Right lobe of liver (tissue), 6 donors: ENCODE measurements around the gene SECISBP2. TPM values are rescaled to one million over a fixed set of nuclear protein-coding genes. Genes with fewer than 3 reads are reported as not detected.
"Not testable (repeated sequence)": the region's sequence is repeated elsewhere in the genome, so short reads cannot be mapped to it uniquely, and the experiment has no call there.

Source experiments
- ATAC-seq, 4 donors: fragments of 200-7000 bp; cut with Tn5 transposase; one replicate each; pipeline ENCODE4 v1.9.1; 2020; ENCODE audit warnings: mild to moderate bottlenecking in 4 of 4, moderate library complexity in 4 of 4
- DNase-seq, 3 donors: peaks; one replicate each; pipeline ENCODE4 v3.0.0-alpha.2; 2020
- H3K27ac ChIP-seq, 3 donors: fragments of 200-600 bp; one replicate each; pipeline ENCODE4 v1.8.0; 2022
- H3K27me3 ChIP-seq, 2 donors: fragments of 200-600 bp; one replicate each; pipeline ENCODE4 v1.8.0; 2022
- H3K36me3 ChIP-seq, 4 donors: fragments of 200-600 bp; sonication (generic) in 1 of 4; one replicate each; pipeline versions ENCODE4 v1.5.1 to v1.8.0; 2017 to 2022; ENCODE audit warnings: control low read depth in 1 of 4
- H3K4me1 ChIP-seq, 4 donors: fragments of 200-600 bp; sonication (generic) in 1 of 4; one replicate each; pipeline versions ENCODE4 v1.5.1 to v1.8.0; 2017 to 2022; ENCODE audit warnings: control low read depth in 1 of 4
- H3K4me3 ChIP-seq, 3 donors: fragments of 200-600 bp; one replicate each; pipeline ENCODE4 v1.8.0; 2022
- H3K9me3 ChIP-seq, 4 donors: fragments of 200-600 bp; sonication (generic) in 1 of 4; one replicate each; pipeline versions ENCODE4 v1.5.1 to v1.8.0; 2017 to 2022; ENCODE audit warnings: control low read depth in 1 of 4
- CTCF ChIP-seq, 4 donors: fragments of 200-600 bp in 3 of 4; fragments of 450-650 bp in 1 of 4; IDR thresholded peaks; one replicate each; pipeline versions ENCODE4 v1.5.1 to v1.8.0; 2016 to 2022; ENCODE audit warnings: antibody characterized with exemption in 4 of 4, mild to moderate bottlenecking in 2 of 4
- POLR2A ChIP-seq: fragments of 450-650 bp; IDR thresholded peaks from one replicate; pipeline ENCODE4 v1.6.1; 2017; ENCODE audit warnings: antibody characterized with exemption, mild to moderate bottlenecking
- WGBS: methylation state at CpG from one replicate; pipeline ENCODE4 v1.1.6; 2018; ENCODE audit warnings: low coverage, low lambda C conversion rate; ENCODE audit not compliant: insufficient coverage; ENCODE audit errors: missing lambda C conversion rate; 5-methylcytosine and 5-hydroxymethylcytosine counted together
- intact Hi-C, 2 donors: fragments of 100-400 bp; cut with DNase I; formaldehyde crosslinking; loops; one replicate each; pipeline versions ENCODE4 v1.11.2 to v1.14.1; 2022
- total RNA-seq, 6 experiments: library from RNA; depleted of rRNA in 2 of 6; stranded (reverse); fragments of >200 nt in 2 of 6; fragmentation: NEBNext Ultra II Directional in 3 of 6; extraction: Animal tissue kit (Norgen Biotek cat#: 25700) in 3 of 6; gene quantifications; one replicate each; pipeline versions ENCODE4 v1.1.0 to v1.2.4, GENCODE V29; 2016 to 2023
- donor health status: DM: no; HTN: yes; CAD: no.
- donor health status: DM: no; HTN: no; CAD: no.
- donor health status: DM: no; HTN: no; CAD: no.
- donor health status: DM: no; HTN: yes; CAD: no.
- donor health status: DM: no; HTN: yes; CAD: no.

The SECISBP2 gene
- total RNA-seq, 6 experiments from 2014 or later = 17.3 to 34.2 (median 26.5) TPM

GRCh38 chr9:89284076-89284475, 34.2 kb upstream of the SECISBP2 start:
- H3K9me3 ChIP-seq = no peaks in the 10 kb centered on the region
- TF ChIP-seq CTCF (IDR thresholded peaks at IDR 0.05) (no peak), POLR2A (no peak)
- DNase-seq (no peak), ATAC-seq (no peak)
- H3K36me3 ChIP-seq = no peaks in the 10 kb centered on the region
- H3K4me1 ChIP-seq = no peaks in the 10 kb centered on the region
- H3K27ac ChIP-seq = no peak overlapping the region
- intact Hi-C loops = no loop called here
- H3K4me3 ChIP-seq = no peak overlapping the region
- no peaks in the 10 kb centered on the region for H3K27me3 ChIP-seq
- WGBS = 90% methylated on average over 7 of the region's 7 CpGs

- intact Hi-C loops = no loop called here
- H3K27me3 ChIP-seq = no peaks in the 10 kb centered on the region
- DNase-seq (no peak), ATAC-seq (no peak)
- no peak overlapping the region for H3K27ac ChIP-seq
- H3K9me3 ChIP-seq = no peaks in the 10 kb centered on the region
- no peaks in the 10 kb centered on the region for H3K4me1 ChIP-seq
- H3K36me3 ChIP-seq = no peaks in the 10 kb centered on the region
- TF ChIP-seq CTCF (IDR thresholded peaks at IDR 0.05) (no peak), POLR2A (no peak)
- WGBS = 100% methylated on average over 1 of the region's 2 CpGs
- no peak overlapping the region for H3K4me3 ChIP-seq
These were observed 26.6 kb upstream of the SECISBP2 start for GRCh38 chr9:89291741-89292140.

GRCh38 chr9:89293014-89293413, 25.3 kb upstream of the SECISBP2 start:
- no peaks in the 10 kb centered on the region for H3K27me3 ChIP-seq
- H3K36me3 ChIP-seq = no peaks in the 10 kb centered on the region
- ATAC-seq (no peak), DNase-seq (no peak)
- 80% methylated on average over 1 of the region's 1 CpG for WGBS
- H3K4me1 ChIP-seq = no peaks in the 10 kb centered on the region
- no peaks in the 10 kb centered on the region for H3K9me3 ChIP-seq
- TF ChIP-seq CTCF (IDR thresholded peaks at IDR 0.05) = no peak
- TF ChIP-seq POLR2A = no peak
- intact Hi-C loops = no loop called here
- no peak overlapping the region for H3K27ac ChIP-seq
- no peak overlapping the region for H3K4me3 ChIP-seq

GRCh38 chr9:89295400-89295799, 22.9 kb upstream of the SECISBP2 start:
- H3K36me3 ChIP-seq = no peaks in the 10 kb centered on the region
- ATAC-seq (no peak), DNase-seq (no peak)
- no peak overlapping the region for H3K4me3 ChIP-seq
- no peaks in the 10 kb centered on the region for H3K27me3 ChIP-seq
- no peaks in the 10 kb centered on the region for H3K4me1 ChIP-seq
- H3K27ac ChIP-seq = no peak overlapping the region
- TF ChIP-seq POLR2A (no peak), CTCF (IDR thresholded peaks at IDR 0.05) (no peak)
- H3K9me3 ChIP-seq = no peaks in the 10 kb centered on the region
- 63% methylated on average over 5 of the region's 5 CpGs for WGBS
- intact Hi-C loops = no loop called here

- H3K27me3 ChIP-seq, intact Hi-C loops, H3K4me3 ChIP-seq, DNase-seq, ATAC-seq, H3K27ac ChIP-seq, H3K36me3 ChIP-seq, H3K9me3 ChIP-seq, H3K4me1 ChIP-seq: not testable (repeated sequence)
- WGBS = 81% methylated on average over 2 of the region's 2 CpGs
These were observed 16.3 kb upstream of the SECISBP2 start for GRCh38 chr9:89301996-89302395.
